Neural crest cell (in vitro differentiated cells): Measurements from ENCODE around the gene ITPR1. TPM values are rescaled to one million over a fixed set of nuclear protein-coding genes. Genes with fewer than 3 reads are reported as not detected.

ENCODE experiments used
- DNase-seq: peaks from one replicate; pipeline ENCODE4 v3.0.0; 2021; ENCODE audit warnings: low read depth, mixed read lengths, low spot score
- H3K27ac Mint-ChIP-seq: one replicate; pipeline ENCODE4 v1.8.0; 2021; ENCODE audit warnings: mild to moderate bottlenecking, mixed read lengths; ENCODE audit not compliant: unreplicated experiment
- H3K27me3 Mint-ChIP-seq: 2 replicates; pipeline ENCODE4 v1.8.0; 2021; ENCODE audit warnings: low read depth, mild to moderate bottlenecking, mixed read lengths
- H3K36me3 Mint-ChIP-seq: 2 replicates; pipeline ENCODE4 v1.8.0; 2021; ENCODE audit warnings: low read depth, mild to moderate bottlenecking, mixed read lengths
- H3K4me1 Mint-ChIP-seq: 2 replicates; pipeline ENCODE4 v1.8.0; 2021; ENCODE audit warnings: mixed read lengths
- H3K4me3 Mint-ChIP-seq: one replicate; pipeline ENCODE4 v1.8.0; 2021; ENCODE audit warnings: mild to moderate bottlenecking, mixed read lengths
- H3K9me3 Mint-ChIP-seq: 2 replicates; pipeline ENCODE4 v1.8.0; 2021; ENCODE audit warnings: mixed read lengths
- CTCF ChIP-seq: fragments of 200-600 bp; sonication (generic); conservative IDR thresholded peaks from 2 replicates; pipeline ENCODE4 v1.5.0; 2021; ENCODE audit warnings: antibody characterized with exemption, mild to moderate bottlenecking
- total RNA-seq: library from RNA; stranded (reverse); gene quantifications from 2 replicates; pipeline ENCODE4 v1.2.1, GENCODE V29; 2021

ITPR1 gene
- total RNA-seq, 1 donor from 2014 or later: 4.8 TPM

DNA sequence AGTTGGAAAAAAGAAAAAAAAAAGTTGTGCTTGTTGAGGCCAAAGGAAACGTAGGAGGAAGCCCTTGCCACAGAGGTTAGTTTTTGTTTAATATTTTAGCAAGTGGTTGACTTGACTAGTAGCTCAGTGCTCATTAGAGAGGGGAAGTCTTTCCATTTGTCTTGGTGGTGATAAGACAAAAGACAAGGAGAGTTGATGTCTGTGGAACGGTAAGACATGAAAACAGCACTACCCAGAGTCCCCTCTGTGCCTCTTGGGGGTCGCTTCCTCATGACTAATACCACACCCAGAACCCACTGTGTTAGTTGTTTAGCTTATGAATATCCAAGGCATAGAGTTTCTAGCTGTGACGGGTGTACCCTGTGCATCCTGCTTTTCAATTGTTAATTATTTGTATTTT is 211.4 kb downstream of the ITPR1 start:
- no peaks in the 10 kb centered on the region for H3K4me1 Mint-ChIP-seq
- no peak for DNase-seq
- no peak for TF ChIP-seq CTCF
- H3K9me3 Mint-ChIP-seq: no peaks in the 10 kb centered on the region
- no peak overlapping the region for H3K4me3 Mint-ChIP-seq
- no peak overlapping the region for H3K27ac Mint-ChIP-seq
- H3K36me3 Mint-ChIP-seq: no peaks in the 10 kb centered on the region
- H3K27me3 Mint-ChIP-seq: no peaks in the 10 kb centered on the region

- H3K9me3 Mint-ChIP-seq: no peaks in the 10 kb centered on the region
- no peaks in the 10 kb centered on the region for H3K27me3 Mint-ChIP-seq
- peaks cover 10% of the 10 kb centered on the region for H3K4me1 Mint-ChIP-seq
- no peaks in the 10 kb centered on the region for H3K36me3 Mint-ChIP-seq
- no peak overlapping the region for H3K4me3 Mint-ChIP-seq
- H3K27ac Mint-ChIP-seq: no peak overlapping the region
- DNase-seq: no peak
- TF ChIP-seq CTCF: no peak
Observed at GRCh38 chr3:4707324-4707723, 214.2 kb downstream of the ITPR1 start.

DNA sequence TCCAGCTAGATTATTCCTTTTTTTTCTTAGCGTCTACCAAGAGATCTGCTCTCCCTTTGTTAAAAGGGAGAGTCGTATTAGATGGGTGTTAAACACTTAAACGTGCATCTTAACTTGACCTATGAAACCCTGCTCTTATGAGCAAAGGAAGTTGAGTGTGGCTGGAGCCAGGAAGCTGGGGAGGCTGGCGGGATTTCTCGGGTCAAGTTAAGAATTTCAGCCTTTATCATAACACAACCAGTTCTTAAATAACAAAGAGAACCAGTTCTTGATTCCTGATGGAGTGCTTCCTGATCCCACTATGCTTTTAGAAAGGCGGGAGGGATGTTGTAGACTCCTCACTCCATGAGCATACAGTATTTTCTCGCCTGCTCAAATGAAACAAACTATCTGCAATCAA is 215.1 kb downstream of the ITPR1 start:
- no peak for DNase-seq
- Mint-ChIP-seq H3K4me1 (peaks cover 10% of the 10 kb centered on the region), H3K27ac (no peak overlapping the region), H3K9me3 (no peaks in the 10 kb centered on the region), H3K36me3 (no peaks in the 10 kb centered on the region), H3K27me3 (no peaks in the 10 kb centered on the region), H3K4me3 (no peak overlapping the region)
- TF ChIP-seq CTCF: no peak

DNA sequence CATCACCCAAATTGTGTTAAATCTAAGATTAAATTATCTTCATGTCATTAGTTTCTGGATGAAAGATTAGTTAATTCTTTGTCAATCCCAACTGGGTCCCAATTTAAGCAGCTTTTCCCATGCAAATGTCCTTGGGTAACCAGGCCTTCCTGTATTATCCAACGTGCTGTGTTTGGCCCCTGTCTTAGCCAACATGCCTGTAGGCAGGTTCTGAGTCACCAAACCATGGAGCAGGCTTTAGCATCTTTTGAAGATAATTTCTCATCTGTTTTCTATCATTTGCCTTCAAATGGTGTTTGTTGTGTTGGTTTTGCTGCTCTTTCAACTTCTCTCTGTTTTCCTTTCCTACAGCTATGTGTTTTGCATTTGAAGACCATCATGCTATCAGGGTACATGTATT is 216.2 kb downstream of the ITPR1 start:
- Mint-ChIP-seq H3K27ac (no peak overlapping the region), H3K27me3 (no peaks in the 10 kb centered on the region), H3K9me3 (no peaks in the 10 kb centered on the region), H3K4me3 (no peak overlapping the region), H3K36me3 (no peaks in the 10 kb centered on the region), H3K4me1 (peaks cover 10% of the 10 kb centered on the region)
- DNase-seq: no peak
- no peak for TF ChIP-seq CTCF

- DNase-seq: no peak
- Mint-ChIP-seq H3K27me3 (no peaks in the 10 kb centered on the region), H3K9me3 (no peaks in the 10 kb centered on the region), H3K4me1 (peaks cover 10% of the 10 kb centered on the region), H3K27ac (no peak overlapping the region), H3K36me3 (no peaks in the 10 kb centered on the region), H3K4me3 (no peak overlapping the region)
- TF ChIP-seq CTCF: no peak
Observed at GRCh38 chr3:4710191-4710590, 217.0 kb downstream of the ITPR1 start.

DNA sequence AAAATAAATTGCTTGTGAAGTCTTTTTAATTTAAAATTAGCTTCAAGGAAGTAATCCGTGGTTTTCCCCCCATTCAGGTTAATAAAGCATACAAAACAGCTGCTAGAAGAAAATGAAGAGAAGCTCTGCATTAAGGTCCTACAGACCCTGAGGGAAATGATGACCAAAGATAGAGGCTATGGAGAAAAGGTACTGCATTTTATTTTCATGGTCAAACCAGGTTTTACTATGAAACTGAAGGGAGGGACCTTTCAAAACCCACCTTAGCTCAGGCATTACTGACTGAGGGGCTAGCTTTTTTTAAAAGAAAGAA is 218.5 kb downstream of the ITPR1 start:
- H3K36me3 Mint-ChIP-seq: no peaks in the 10 kb centered on the region
- no peak overlapping the region for H3K4me3 Mint-ChIP-seq
- no peak for TF ChIP-seq CTCF
- H3K9me3 Mint-ChIP-seq: no peaks in the 10 kb centered on the region
- no peaks in the 10 kb centered on the region for H3K27me3 Mint-ChIP-seq
- DNase-seq: no peak
- no peak overlapping the region for H3K27ac Mint-ChIP-seq
- peaks cover 10% of the 10 kb centered on the region for H3K4me1 Mint-ChIP-seq
